ENCODE results near the gene MLEC.

DNA sequence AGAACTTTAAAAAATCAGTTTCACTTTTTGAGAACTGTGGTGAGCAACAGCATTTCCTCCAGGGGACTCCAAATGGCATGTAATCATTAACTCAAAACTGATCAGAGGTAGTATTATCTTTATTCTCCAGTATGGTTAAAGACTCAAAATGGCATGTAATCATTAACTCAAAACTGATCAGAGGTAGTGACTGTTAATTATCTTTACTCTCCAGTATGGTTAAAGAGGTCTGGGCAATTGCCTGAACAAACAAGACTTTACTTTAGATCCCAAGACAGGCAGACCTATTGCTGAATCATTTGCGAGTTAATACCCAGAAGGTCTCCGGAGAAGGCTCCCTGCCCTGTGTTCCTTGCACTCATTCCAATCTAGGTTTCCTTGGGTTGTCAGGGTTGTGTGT lies 32.1 kb downstream of the MLEC start:
- no peak for TF ChIP-seq OSR1 (CRISPR knock-in tag; IDR thresholded peaks at IDR 0.05)
- no peak for TF ChIP-seq ZFP3 (CRISPR knock-in tag; IDR thresholded peaks at IDR 0.05)
- no peak for TF ChIP-seq ZFP30 (CRISPR knock-in tag; IDR thresholded peaks at IDR 0.05)
- TF ChIP-seq, protein P1, sequence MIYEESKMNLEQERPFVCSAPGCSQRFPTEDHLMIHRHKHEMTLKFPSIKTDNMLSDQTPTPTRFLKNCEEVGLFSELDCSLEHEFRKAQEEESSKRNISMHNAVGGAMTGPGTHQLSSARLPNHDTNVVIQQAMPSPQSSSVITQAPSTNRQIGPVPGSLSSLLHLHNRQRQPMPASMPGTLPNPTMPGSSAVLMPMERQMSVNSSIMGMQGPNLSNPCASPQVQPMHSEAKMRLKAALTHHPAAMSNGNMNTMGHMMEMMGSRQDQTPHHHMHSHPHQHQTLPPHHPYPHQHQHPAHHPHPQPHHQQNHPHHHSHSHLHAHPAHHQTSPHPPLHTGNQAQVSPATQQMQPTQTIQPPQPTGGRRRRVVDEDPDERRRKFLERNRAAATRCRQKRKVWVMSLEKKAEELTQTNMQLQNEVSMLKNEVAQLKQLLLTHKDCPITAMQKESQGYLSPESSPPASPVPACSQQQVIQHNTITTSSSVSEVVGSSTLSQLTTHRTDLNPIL (CRISPR knock-in tag; IDR thresholded peaks at IDR 0.05; ENCODE audit: low read depth): no peak
- TF ChIP-seq ISL1 (CRISPR knock-in tag; IDR thresholded peaks at IDR 0.05): no peak
- no peak for TF ChIP-seq GLIS3 (CRISPR knock-in tag; IDR thresholded peaks at IDR 0.05)
- TF ChIP-seq TOX (CRISPR knock-in tag; IDR thresholded peaks at IDR 0.05; ENCODE audit: borderline replicate concordance): no peak
- no peak for TF ChIP-seq RARB (CRISPR knock-in tag; IDR thresholded peaks at IDR 0.05)

Data from SK-N-SH treated with all-trans-retinoic acid at 6 μM for 48 hours (cell line).